Neuronal stem cell (in vitro differentiated cells): ENCODE measurements around the gene WASHC4.
"Not testable (repeated sequence)": the region's sequence is repeated elsewhere in the genome, so short reads cannot be mapped to it uniquely, and the experiment has no call there.

Experiments
- DNase-seq: peaks from one replicate; pipeline ENCODE4 v3.0.0-alpha.2; 2013; ENCODE audit warnings: low spot score
- H2AFZ ChIP-seq: one replicate; pipeline ENCODE4 v1.6.1; 2013; ENCODE audit warnings: mild to moderate bottlenecking, low read length, inconsistent platforms
- H2AK5ac ChIP-seq: 2 replicates; pipeline ENCODE4 v1.6.1; 2013; ENCODE audit warnings: low read depth, mild to moderate bottlenecking, inconsistent platforms, low read length, moderate library complexity, mixed read lengths
- H2BK120ac ChIP-seq: 2 replicates; pipeline ENCODE4 v1.6.1; 2013; ENCODE audit warnings: low read depth, mild to moderate bottlenecking, inconsistent platforms, low read length, moderate library complexity, mixed read lengths
- H2BK12ac ChIP-seq: one replicate; pipeline ENCODE4 v1.6.1; 2013; ENCODE audit warnings: low read length, inconsistent platforms
- H2BK15ac ChIP-seq: 2 replicates; pipeline ENCODE4 v1.6.1; 2013; ENCODE audit warnings: mild to moderate bottlenecking, low read length, inconsistent platforms, mixed read lengths
- H2BK5ac ChIP-seq: one replicate; pipeline ENCODE4 v1.6.1; 2013; ENCODE audit warnings: inconsistent platforms, mild to moderate bottlenecking, low read length, moderate library complexity
- H3K14ac ChIP-seq: one replicate; pipeline ENCODE4 v1.6.1; 2013; ENCODE audit warnings: low read length, inconsistent platforms
- H3K18ac ChIP-seq: 2 replicates; pipeline ENCODE4 v1.6.1; 2013; ENCODE audit warnings: low read length, inconsistent platforms
- H3K23ac ChIP-seq: 2 replicates; pipeline ENCODE4 v1.6.1; 2013; ENCODE audit warnings: low read depth, mild to moderate bottlenecking, mixed read lengths, low read length, inconsistent platforms; ENCODE audit not compliant: poor library complexity
- H3K27ac ChIP-seq: replicated peaks from 3 replicates; pipeline ENCODE4 v1.5.1; 2013; ENCODE audit warnings: low read length, inconsistent platforms
- H3K27me3 ChIP-seq, 3 experiments: 2 replicates each; pipeline ENCODE4 v1.6.1; 2013; ENCODE audit warnings: low read length in 3 of 3, mild to moderate bottlenecking in 2 of 3, inconsistent platforms in 1 of 3, low read depth in 1 of 3, mixed read lengths in 1 of 3, moderate library complexity in 1 of 3; ENCODE audit not compliant: control insufficient read depth in 3 of 3, insufficient read depth in 3 of 3
- H3K36me3 ChIP-seq, 2 donors: replicated peaks in 1 of 2; 2 replicates each; pipeline ENCODE4 v1.6.1; 2013; ENCODE audit warnings: low read length in 2 of 2; ENCODE audit not compliant: control insufficient read depth in 2 of 2, insufficient read depth in 2 of 2
- H3K4ac ChIP-seq: 2 replicates; pipeline ENCODE4 v1.6.1; 2013; ENCODE audit warnings: inconsistent platforms, mild to moderate bottlenecking, low read length, moderate library complexity
- H3K4me1 ChIP-seq, 2 donors: 1 replicate in 1 of 2; 2 replicates in 1 of 2; pipeline ENCODE4 v1.6.1; 2013; ENCODE audit warnings: low read length in 2 of 2, low read depth in 1 of 2; ENCODE audit not compliant: control insufficient read depth in 2 of 2, insufficient read depth in 1 of 2
- H3K4me2 ChIP-seq: one replicate; pipeline ENCODE4 v1.6.1; 2013; ENCODE audit warnings: mild to moderate bottlenecking, low read length, inconsistent platforms; ENCODE audit not compliant: insufficient read depth, poor library complexity, severe bottlenecking
- H3K4me3 ChIP-seq, 2 donors: 2 replicates each; pipeline ENCODE4 v1.5.1; 2013; ENCODE audit warnings: low read length in 2 of 2, mild to moderate bottlenecking in 2 of 2, inconsistent platforms in 1 of 2, moderate library complexity in 1 of 2
- H3K79me1 ChIP-seq: one replicate; pipeline ENCODE4 v1.6.1; 2013; ENCODE audit warnings: low read depth, mild to moderate bottlenecking, inconsistent platforms, low read length, moderate library complexity
- H3K9ac ChIP-seq: one replicate; pipeline ENCODE4 v1.6.1; 2013; ENCODE audit warnings: mild to moderate bottlenecking, low read depth, low read length, inconsistent platforms; ENCODE audit not compliant: poor library complexity
- H3K9me3 ChIP-seq, 2 donors: replicated peaks in 1 of 2; 2 replicates each; pipeline versions ENCODE3 to v1.6.1; 2013; ENCODE audit warnings: low read length in 2 of 2, mild to moderate bottlenecking in 2 of 2, inconsistent platforms in 1 of 2, low read depth in 1 of 2, mixed read lengths in 1 of 2, moderate library complexity in 1 of 2; ENCODE audit not compliant: control insufficient read depth in 2 of 2, insufficient read depth in 1 of 2
- H4K8ac ChIP-seq: one replicate; pipeline ENCODE4 v1.6.1; 2013; ENCODE audit warnings: low read depth, mild to moderate bottlenecking, inconsistent platforms, low read length, moderate library complexity
- H4K91ac ChIP-seq: one replicate; pipeline ENCODE4 v1.6.1; 2013; ENCODE audit warnings: low read length, low read depth, mild to moderate bottlenecking, inconsistent platforms; ENCODE audit not compliant: poor library complexity
- WGBS, 2 donors: extraction: QIAGEN DNeasy Blood & Tissue Kit; methylation state at CpG; one replicate each; pipeline ENCODE4 v1.1.7; 2013; ENCODE audit warnings: missing lambda C conversion rate in 2 of 2, mixed read lengths in 1 of 2; ENCODE audit not compliant: insufficient read length in 2 of 2, insufficient replicate concordance in 1 of 2; ENCODE audit errors: extremely low coverage in 2 of 2; 5-methylcytosine and 5-hydroxymethylcytosine counted together

Gene WASHC4

DNA sequence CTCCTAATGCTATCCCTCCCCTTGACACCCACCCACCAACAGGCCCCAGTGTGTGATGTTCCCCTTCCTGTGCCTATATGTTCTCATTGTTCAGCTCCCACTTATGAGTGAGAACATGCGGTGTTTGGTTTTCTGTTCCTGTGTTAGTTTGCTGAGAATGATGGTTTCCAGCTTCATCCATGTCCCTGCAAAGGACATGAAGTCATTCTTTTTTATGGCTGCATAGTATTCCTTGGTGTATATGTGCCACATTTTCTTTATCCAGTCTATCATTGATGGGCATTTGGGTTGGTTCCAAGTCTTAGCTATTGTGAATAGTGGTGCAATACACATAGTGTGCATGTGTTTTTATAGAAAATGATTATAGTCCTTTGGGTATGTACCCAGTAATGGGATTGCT lies 71.6 kb downstream of the WASHC4 start:
- H3K23ac ChIP-seq, H2BK12ac ChIP-seq, H3K18ac ChIP-seq, H3K9me3 ChIP-seq, H3K27me3 ChIP-seq, H2AFZ ChIP-seq, H3K4me2 ChIP-seq, H3K14ac ChIP-seq, H2BK120ac ChIP-seq, H3K79me1 ChIP-seq, H4K91ac ChIP-seq, H2BK15ac ChIP-seq, DNase-seq, H3K4me1 ChIP-seq, H3K9ac ChIP-seq, H4K8ac ChIP-seq, H2AK5ac ChIP-seq, H3K4ac ChIP-seq, H3K4me3 ChIP-seq, H2BK5ac ChIP-seq, H3K27ac ChIP-seq: not testable (repeated sequence)
- no CpG with 5 or more reads among the region's 1 CpG for WGBS, 2 donors
- H3K36me3 ChIP-seq, result peaks cover 3 to 47% of the 10 kb centered on the region in 2 donors

DNA sequence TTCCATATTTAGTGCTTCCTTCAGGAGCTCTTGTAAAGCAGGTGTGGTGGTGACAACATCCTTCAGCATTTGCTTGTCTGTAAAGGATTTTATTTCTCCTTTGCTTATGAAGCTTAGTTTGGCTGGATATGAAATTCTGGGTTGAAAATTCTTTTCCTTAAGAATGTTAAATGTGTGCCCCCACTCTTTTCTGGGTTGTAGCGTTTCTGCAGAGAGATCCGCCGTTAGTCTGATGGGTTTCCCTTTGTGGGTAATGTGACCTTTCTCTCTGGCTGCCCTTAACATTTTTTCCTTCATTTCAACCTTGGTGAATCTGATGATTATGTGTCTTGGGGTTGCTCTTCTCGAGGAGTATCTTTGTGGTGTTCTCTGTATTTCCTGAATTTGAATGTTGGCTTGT lies 75.9 kb downstream of the WASHC4 start:
- not testable (repeated sequence) for H3K18ac ChIP-seq, H3K4me2 ChIP-seq, H2BK12ac ChIP-seq, H3K9ac ChIP-seq, H3K4me1 ChIP-seq, H4K91ac ChIP-seq, H2AK5ac ChIP-seq, H3K23ac ChIP-seq, H2AFZ ChIP-seq, H4K8ac ChIP-seq, H3K14ac ChIP-seq, H2BK5ac ChIP-seq, H3K79me1 ChIP-seq, H3K27me3 ChIP-seq, H2BK15ac ChIP-seq, H3K4me3 ChIP-seq, DNase-seq, H2BK120ac ChIP-seq, H3K4ac ChIP-seq, H3K27ac ChIP-seq
- H3K9me3 ChIP-seq, result peaks cover 4 to 25% of the 10 kb centered on the region in 2 donors
- H3K36me3 ChIP-seq, result peaks cover 9 to 52% of the 10 kb centered on the region in 2 donors
- no CpG with 5 or more reads among the region's 4 CpGs for WGBS, 2 donors

DNA sequence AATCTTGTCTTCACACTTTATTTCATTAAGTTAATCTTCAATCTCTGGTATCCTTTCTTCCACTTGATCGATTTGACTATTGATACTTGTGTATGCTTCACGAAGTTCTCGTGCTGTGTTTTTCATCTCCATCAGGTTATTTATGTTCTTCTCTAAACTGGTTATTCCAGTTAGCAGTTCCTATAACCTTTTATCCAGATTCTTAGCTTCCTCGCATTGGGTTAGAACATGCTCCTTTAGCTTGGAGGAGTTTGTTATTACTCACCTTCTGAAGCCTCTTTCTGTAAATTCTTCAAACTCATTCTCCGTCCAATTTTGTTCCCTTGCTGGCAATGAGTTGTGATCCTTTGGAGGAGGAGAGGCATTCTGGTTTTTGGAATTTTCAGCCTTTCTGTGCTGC lies 76.4 kb downstream of the WASHC4 start:
- DNase-seq, result not testable (repeated sequence)
- WGBS, 2 donors, result no CpG with 5 or more reads among the region's 5 CpGs

DNA sequence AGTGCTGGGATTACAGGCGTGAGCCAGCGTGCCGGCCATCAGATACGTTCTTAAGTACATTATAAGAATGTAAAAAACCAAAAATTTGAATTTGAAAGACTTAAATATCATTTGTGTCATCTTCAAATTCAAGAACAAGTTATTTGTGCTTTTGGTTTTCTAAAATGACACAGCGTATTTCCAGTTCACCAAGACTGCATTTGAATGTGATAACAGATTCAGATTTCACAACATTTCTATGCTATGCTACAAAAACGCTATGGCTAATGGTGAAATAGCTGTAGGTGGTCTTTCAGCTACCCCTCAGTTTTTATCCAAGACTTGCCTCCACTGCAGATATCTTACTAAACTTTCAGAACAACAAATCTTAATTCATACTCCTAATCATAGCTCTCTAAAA lies 81.8 kb downstream of the WASHC4 start:
- Histone ChIP-seq H3K27me3 (no peaks in the 10 kb centered on the region), H2BK120ac (no peak overlapping the region), H3K18ac (no peak overlapping the region), H2BK15ac (no peak overlapping the region), H3K9me3 (peaks cover 4 to 13% of the 10 kb centered on the region in 2 donors), H3K23ac (no peak overlapping the region), H3K4me1 (no peaks in the 10 kb centered on the region), H4K8ac (no peak overlapping the region), H2AFZ (no peak overlapping the region), H3K4me2 (no peak overlapping the region), H2AK5ac (no peak overlapping the region), H3K9ac (no peak overlapping the region), H4K91ac (no peak overlapping the region), H3K4me3 (no peak overlapping the region), H3K27ac (no peak overlapping the region), H3K14ac (no peak overlapping the region), H2BK12ac (no peak overlapping the region), H3K4ac (no peak overlapping the region), H2BK5ac (no peak overlapping the region), H3K79me1 (peaks cover 2% of the 10 kb centered on the region), H3K36me3 (peaks cover 13 to 99% of the 10 kb centered on the region in 2 donors)
- DNase-seq, result no peak
- no CpG with 5 or more reads among the region's 6 CpGs for WGBS, 2 donors

More for the DNA sequence above, 76.4 kb downstream of the WASHC4 start:
- H3K4me3 ChIP-seq, H3K27me3 ChIP-seq, H2AFZ ChIP-seq, H3K14ac ChIP-seq, H3K27ac ChIP-seq, H3K4me1 ChIP-seq, H3K23ac ChIP-seq, H3K18ac ChIP-seq, H2BK5ac ChIP-seq, H2AK5ac ChIP-seq, H3K4me2 ChIP-seq, H3K9ac ChIP-seq, H2BK120ac ChIP-seq, H3K4ac ChIP-seq, H3K79me1 ChIP-seq, H4K8ac ChIP-seq, H2BK15ac ChIP-seq, H2BK12ac ChIP-seq, H4K91ac ChIP-seq: not testable (repeated sequence)
- Histone ChIP-seq H3K36me3 (peaks cover 9 to 55% of the 10 kb centered on the region in 2 donors), H3K9me3 (peaks cover 4 to 25% of the 10 kb centered on the region in 2 donors)
